ENCODE measurements around the gene SUMO2. TPM values are rescaled to one million over a fixed set of nuclear protein-coding genes. Genes with fewer than 3 reads are reported as not detected.
"Not testable (repeated sequence)": the region's sequence is repeated elsewhere in the genome, so short reads cannot be mapped to it uniquely, and the experiment has no call there.

Gene SUMO2
- total RNA-seq, 2 donors from 2014 or later: 586 to 714 TPM

DNA sequence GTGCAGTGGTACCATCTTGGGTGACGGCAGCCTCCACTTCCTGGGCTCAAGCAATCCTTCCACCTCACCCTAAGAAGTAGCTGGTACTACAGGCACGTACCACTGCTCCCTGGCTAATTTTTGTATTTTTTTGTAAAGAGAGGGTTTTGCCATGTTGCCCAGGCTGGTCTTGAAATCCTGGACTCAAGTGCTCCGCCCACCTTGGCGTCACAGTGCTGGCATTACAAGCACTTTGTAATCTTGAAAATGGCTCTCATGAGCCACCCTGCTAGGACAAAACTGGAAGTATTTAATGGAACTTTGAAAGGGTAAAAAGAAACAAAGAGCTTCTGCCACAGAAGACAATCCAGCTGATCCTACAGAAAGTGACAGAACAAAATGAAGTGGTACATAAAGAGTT lies 9.2 kb downstream of the SUMO2 start:
- Histone ChIP-seq H3K9ac (ENCODE audit: extremely low read depth, low read length, poor library complexity, severe bottlenecking) (no peak overlapping the region), H3K9me3 (ENCODE audit: control insufficient read depth, low read length) (no peaks in the 10 kb centered on the region), H3K36me3 (ENCODE audit: control insufficient read depth, insufficient read depth, low read length) (peaks cover 93% of the 10 kb centered on the region), H3K27me3 (ENCODE audit: control insufficient read depth, insufficient read depth, low read length, poor library complexity, severe bottlenecking) (no peaks in the 10 kb centered on the region), H3K4me3 (ENCODE audit: low read length) (no peak overlapping the region), H3K4me1 (ENCODE audit: control insufficient read depth, insufficient read depth, low read length) (peaks cover 3% of the 10 kb centered on the region), H3K27ac (ENCODE audit: low read depth, low read length) (no peak overlapping the region)
- H3K4me3 Mint-ChIP-seq: no peak overlapping the region
- H3K27me3 Mint-ChIP-seq (ENCODE audit: insufficient read depth): no peaks in the 10 kb centered on the region
- TF ChIP-seq, protein P1, sequence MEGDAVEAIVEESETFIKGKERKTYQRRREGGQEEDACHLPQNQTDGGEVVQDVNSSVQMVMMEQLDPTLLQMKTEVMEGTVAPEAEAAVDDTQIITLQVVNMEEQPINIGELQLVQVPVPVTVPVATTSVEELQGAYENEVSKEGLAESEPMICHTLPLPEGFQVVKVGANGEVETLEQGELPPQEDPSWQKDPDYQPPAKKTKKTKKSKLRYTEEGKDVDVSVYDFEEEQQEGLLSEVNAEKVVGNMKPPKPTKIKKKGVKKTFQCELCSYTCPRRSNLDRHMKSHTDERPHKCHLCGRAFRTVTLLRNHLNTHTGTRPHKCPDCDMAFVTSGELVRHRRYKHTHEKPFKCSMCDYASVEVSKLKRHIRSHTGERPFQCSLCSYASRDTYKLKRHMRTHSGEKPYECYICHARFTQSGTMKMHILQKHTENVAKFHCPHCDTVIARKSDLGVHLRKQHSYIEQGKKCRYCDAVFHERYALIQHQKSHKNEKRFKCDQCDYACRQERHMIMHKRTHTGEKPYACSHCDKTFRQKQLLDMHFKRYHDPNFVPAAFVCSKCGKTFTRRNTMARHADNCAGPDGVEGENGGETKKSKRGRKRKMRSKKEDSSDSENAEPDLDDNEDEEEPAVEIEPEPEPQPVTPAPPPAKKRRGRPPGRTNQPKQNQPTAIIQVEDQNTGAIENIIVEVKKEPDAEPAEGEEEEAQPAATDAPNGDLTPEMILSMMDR (conservative IDR thresholded peaks at IDR 0.05): no peak
- no peaks in the 10 kb centered on the region for H3K9me3 Mint-ChIP-seq
- no peak for DNase-seq
- H3K27ac Mint-ChIP-seq: no peak overlapping the region
- whole genome bisulfite sequencing, 2 experiments (ENCODE audit: insufficient coverage in 1 of 2, insufficient read length in 1 of 2): 90 to 95% methylated on average over 3 to 4 of the region's 4 CpGs
- peaks cover 59% of the 10 kb centered on the region for H3K36me3 Mint-ChIP-seq (ENCODE audit: low read depth)
- H3K4me1 Mint-ChIP-seq: peaks cover 2% of the 10 kb centered on the region

DNA sequence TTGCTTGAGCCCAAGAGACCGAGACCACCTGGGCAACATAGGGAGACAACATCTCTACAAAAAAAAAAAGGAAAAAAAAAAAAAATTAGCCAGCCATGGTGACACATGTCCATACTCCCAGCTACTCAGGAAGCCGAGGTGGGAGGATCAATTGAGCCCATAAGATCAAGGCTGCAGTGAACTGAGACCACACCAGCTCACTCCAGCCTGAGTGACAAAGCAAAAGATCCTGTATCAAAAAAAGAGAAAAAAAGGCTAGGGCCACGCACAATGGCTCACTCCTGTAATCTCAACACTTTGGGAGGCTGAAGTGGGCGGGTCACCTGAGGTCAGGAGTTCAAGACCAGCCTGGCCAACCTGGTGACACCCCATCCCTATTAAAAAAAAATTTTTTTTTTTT lies 13.8 kb downstream of the SUMO2 start:
- Mint-ChIP-seq H3K27me3 (ENCODE audit: insufficient read depth) (no peaks in the 10 kb centered on the region), H3K9me3 (no peaks in the 10 kb centered on the region), H3K4me3 (no peak overlapping the region), H3K27ac (no peak overlapping the region), H3K36me3 (ENCODE audit: low read depth) (peaks cover 56% of the 10 kb centered on the region), H3K4me1 (peaks cover 2% of the 10 kb centered on the region)
- Histone ChIP-seq H3K27ac (ENCODE audit: low read depth, low read length) (no peak overlapping the region), H3K36me3 (ENCODE audit: control insufficient read depth, insufficient read depth, low read length) (peaks cover 78% of the 10 kb centered on the region), H3K9me3 (ENCODE audit: control insufficient read depth, low read length) (no peaks in the 10 kb centered on the region), H3K9ac (ENCODE audit: extremely low read depth, low read length, poor library complexity, severe bottlenecking) (no peak overlapping the region), H3K4me1 (ENCODE audit: control insufficient read depth, insufficient read depth, low read length) (peaks cover 3% of the 10 kb centered on the region), H3K27me3 (ENCODE audit: control insufficient read depth, insufficient read depth, low read length, poor library complexity, severe bottlenecking) (no peaks in the 10 kb centered on the region), H3K4me3 (ENCODE audit: low read length) (no peak overlapping the region)
- 95% methylated on average over 3 of the region's 4 CpGs for WGBS, 2 experiments (ENCODE audit: insufficient coverage in 1 of 2, insufficient read length in 1 of 2)
- no peak for DNase-seq
- TF ChIP-seq, protein P1 (conservative IDR thresholded peaks at IDR 0.05): no peak

DNA sequence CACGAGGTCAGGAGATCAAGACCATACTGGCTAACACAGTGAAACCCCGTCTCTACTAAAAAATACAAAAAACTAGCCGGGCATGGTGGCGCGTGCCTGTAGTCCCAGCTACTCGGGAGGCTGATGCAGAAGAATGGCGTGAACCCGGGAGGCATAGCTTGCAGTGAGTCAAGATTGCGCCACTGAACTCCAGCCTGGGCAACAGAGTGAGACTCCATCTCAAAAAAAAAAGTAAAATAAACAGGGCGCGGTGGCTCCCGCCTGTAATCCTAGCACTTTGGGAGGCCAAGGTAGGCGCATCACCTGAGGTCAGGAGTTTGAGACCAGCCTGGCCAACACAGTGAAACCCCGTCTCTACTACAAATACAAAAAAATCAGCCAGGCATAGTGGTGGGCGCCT lies 18.2 kb downstream of the SUMO2 start:
- H3K36me3 ChIP-seq (ENCODE audit: control insufficient read depth, insufficient read depth, low read length): peaks cover 48% of the 10 kb centered on the region
- H3K36me3 Mint-ChIP-seq (ENCODE audit: low read depth): peaks cover 41% of the 10 kb centered on the region
- H3K9ac ChIP-seq (ENCODE audit: extremely low read depth, low read length, poor library complexity, severe bottlenecking): not testable (repeated sequence)

DNA sequence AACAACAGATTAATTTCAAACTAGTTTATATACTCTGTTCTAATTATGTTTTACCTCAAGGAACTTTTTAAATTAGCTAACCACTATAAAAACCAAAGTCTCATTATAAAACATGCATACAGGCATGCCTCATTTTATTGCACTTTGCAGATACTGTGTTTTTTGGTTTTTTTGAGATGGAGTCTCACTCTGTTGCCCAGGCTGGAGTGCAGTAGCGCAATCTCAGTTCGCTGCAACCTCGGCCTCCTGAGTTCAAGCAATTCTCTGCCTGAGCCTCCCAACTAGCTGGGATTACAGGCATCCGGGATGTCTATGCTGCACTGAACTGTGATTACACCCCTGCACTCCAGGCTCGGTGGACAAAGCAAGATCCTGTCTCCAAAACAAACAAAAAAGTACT lies 19.7 kb downstream of the SUMO2 start:
- no peaks in the 10 kb centered on the region for H3K4me1 Mint-ChIP-seq
- H3K4me3 Mint-ChIP-seq: no peak overlapping the region
- Histone ChIP-seq H3K4me3 (ENCODE audit: low read length) (no peak overlapping the region), H3K4me1 (ENCODE audit: control insufficient read depth, insufficient read depth, low read length) (no peaks in the 10 kb centered on the region), H3K9me3 (ENCODE audit: control insufficient read depth, low read length) (no peaks in the 10 kb centered on the region), H3K27me3 (ENCODE audit: control insufficient read depth, insufficient read depth, low read length, poor library complexity, severe bottlenecking) (no peaks in the 10 kb centered on the region), H3K9ac (ENCODE audit: extremely low read depth, low read length, poor library complexity, severe bottlenecking) (no peak overlapping the region), H3K36me3 (ENCODE audit: control insufficient read depth, insufficient read depth, low read length) (peaks cover 36% of the 10 kb centered on the region), H3K27ac (ENCODE audit: low read depth, low read length) (no peak overlapping the region)
- no peaks in the 10 kb centered on the region for H3K27me3 Mint-ChIP-seq (ENCODE audit: insufficient read depth)
- TF ChIP-seq, protein P1 (conservative IDR thresholded peaks at IDR 0.05): no peak
- no peak overlapping the region for H3K27ac Mint-ChIP-seq
- no peak for DNase-seq
- H3K9me3 Mint-ChIP-seq: no peaks in the 10 kb centered on the region
- WGBS, 2 experiments (ENCODE audit: insufficient coverage in 1 of 2, insufficient read length in 1 of 2): 91 to 96% methylated on average over 5 of the region's 5 CpGs
- H3K36me3 Mint-ChIP-seq (ENCODE audit: low read depth): peaks cover 36% of the 10 kb centered on the region

More for the DNA sequence above, 18.2 kb downstream of the SUMO2 start:
- H3K4me3 ChIP-seq (ENCODE audit: low read length); H3K27ac Mint-ChIP-seq; H3K9me3 Mint-ChIP-seq; H3K4me1 ChIP-seq (ENCODE audit: control insufficient read depth, insufficient read depth, low read length); DNase-seq; H3K4me3 Mint-ChIP-seq; H3K27ac ChIP-seq (ENCODE audit: low read depth, low read length); H3K27me3 Mint-ChIP-seq (ENCODE audit: insufficient read depth); H3K9me3 ChIP-seq (ENCODE audit: control insufficient read depth, low read length); H3K27me3 ChIP-seq (ENCODE audit: control insufficient read depth, insufficient read depth, low read length, poor library complexity, severe bottlenecking); H3K4me1 Mint-ChIP-seq: not testable (repeated sequence)
- WGBS, 2 experiments (ENCODE audit: insufficient coverage in 1 of 2, insufficient read length in 1 of 2): 93 to 95% methylated on average over 11 to 15 of the region's 15 CpGs

Data from endodermal cell (in vitro differentiated cells).